NT2/D1 (cell line): ENCODE data around the gene AUH.

Experiments
- YY1 ChIP-seq: IDR thresholded peaks from 2 replicates; pipeline ENCODE4 v1.6.1; 2011; ENCODE audit not compliant: insufficient read length, insufficient read depth
- ZNF274 ChIP-seq: IDR thresholded peaks from 2 replicates; pipeline ENCODE4 v1.6.1; 2011; ENCODE audit warnings: mild to moderate bottlenecking, low read depth, low read length

DNA sequence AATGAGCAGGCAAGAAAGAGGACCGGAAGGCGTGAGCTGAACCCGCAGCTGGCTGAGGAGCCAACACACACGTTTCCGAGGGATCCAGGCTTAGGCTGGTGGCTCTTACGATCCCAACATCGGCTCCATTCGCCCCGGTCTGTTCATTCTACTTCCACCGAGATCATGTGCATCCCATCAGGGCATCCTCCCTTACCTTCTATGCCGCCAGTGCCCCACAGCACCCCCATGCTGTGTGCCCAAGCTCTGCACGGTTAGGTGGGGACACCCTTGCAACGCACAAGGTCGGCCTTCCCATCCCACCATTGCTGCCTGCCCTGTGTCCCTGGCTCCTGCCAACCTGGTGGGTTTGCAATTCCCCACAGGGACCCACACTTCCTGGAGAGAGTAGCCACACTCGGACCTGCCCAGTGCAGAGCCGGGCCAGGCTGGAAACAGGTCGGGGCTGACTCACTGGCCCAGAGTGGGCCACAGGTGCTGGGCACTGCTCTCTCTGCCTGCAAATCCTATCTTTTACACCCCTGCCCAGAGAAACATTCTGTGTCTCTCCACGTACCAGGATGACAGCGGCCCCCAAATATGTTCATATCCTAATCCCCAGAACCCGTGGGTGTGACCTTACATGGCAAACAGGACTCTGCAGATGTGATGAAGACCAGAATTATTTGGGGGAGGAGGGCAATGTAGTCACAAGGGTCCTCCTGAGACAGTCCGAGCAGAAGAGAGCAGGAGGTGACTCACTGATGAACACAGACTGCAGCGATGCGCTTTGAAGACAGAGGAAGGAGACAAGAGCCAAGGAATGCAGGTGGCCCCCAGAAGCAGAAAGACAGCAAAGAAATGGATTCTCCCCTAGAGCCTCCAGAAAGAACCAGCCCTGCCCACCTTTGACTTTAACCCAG lies 182.2 kb downstream of the AUH start:
- TF ChIP-seq YY1 (no peak), ZNF274 (no peak)
